Posterior vena cava (tissue), 2 donors: Measurements from ENCODE around the gene SUCLG1. TPM values are rescaled to one million over a fixed set of nuclear protein-coding genes. Genes with fewer than 3 reads are reported as not detected.

Experiments used
- DNase-seq: peaks from one replicate; pipeline ENCODE4 v3.0.0-alpha.2; 2020; ENCODE audit warnings: low spot score
- intact Hi-C, 2 donors: fragments of 100-400 bp; cut with DNase I; formaldehyde crosslinking; loops; one replicate each; pipeline versions ENCODE4 v1.14.1 to v1.14.2; 2022 to 2023
- total RNA-seq, 2 donors: library from RNA; stranded (reverse); fragmentation: NEBNext Ultra II Directional; extraction: Animal tissue kit (Norgen Biotek cat#: 25700); gene quantifications; one replicate each; pipeline ENCODE4 v1.2.1, GENCODE V29; 2021
- donor health status: DM: yes; HTN: yes; CAD: no.
- donor health status: DM: yes; HTN: yes; CAD: no.

The SUCLG1 gene
- total RNA-seq, 2 donors from 2014 or later, result 45.4 to 49.6 TPM

DNA sequence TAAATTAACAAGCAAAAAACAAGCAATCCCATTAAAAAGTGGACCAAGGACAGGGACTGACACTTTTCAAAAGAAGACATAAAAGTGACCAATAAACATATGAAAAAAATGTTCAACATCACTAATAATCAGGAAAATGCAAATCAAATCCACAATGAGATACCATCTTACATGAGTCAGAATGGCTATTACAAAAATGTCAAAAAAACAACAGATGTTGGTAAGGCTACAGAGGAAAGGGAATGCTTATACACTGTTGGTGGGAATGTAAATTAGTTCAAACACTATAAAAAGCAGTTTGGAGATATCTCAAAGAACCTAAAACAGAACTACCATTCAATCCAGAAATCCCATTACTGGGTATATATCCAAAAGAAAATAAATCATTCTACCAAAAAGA, 78.2 kb downstream of the SUCLG1 start:
- no peak for DNase-seq
- intact Hi-C loops, result no loop called here

DNA sequence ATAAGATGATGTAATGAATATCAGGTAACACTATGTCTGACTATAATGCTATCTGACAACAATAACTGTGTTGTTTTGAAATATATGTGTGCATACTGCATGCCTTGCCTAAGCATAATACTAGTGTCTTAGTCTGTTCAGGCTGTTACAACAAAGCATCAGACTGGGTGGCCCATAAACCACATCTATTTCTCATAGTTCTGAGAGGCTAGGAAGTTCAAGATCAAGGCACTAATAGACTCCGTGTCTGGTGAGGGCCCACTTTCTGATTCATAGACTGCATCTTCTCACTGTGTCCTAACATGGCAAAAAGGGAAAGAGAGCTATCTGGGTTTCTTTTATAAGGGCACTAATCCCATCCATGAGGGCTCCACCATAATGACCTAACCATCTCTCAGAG, 80.1 kb downstream of the SUCLG1 start:
- intact Hi-C loops, result no loop called here

DNA sequence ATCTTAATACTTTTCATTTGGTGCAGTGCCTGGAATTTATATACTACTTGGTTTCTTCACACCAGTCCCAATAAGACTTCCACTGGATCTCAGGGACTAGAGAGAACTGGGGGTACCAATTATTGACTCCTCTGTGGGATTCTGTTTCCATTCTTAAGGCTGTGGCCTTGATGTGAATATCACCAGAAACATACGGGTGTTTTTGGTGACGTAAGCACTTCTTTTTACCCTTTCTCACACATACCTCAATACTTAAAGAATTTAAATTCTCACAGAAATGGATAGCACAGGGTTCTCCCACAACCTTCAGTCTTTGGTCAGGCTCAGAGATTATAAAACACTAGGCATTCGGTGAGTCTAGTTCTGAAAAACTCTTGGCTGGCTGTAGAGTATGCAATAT, 84.1 kb downstream of the SUCLG1 start:
- intact Hi-C loops, result no loop called here
- DNase-seq, result no peak

More for the DNA sequence above, 80.1 kb downstream of the SUCLG1 start:
- no peak for DNase-seq

DNA sequence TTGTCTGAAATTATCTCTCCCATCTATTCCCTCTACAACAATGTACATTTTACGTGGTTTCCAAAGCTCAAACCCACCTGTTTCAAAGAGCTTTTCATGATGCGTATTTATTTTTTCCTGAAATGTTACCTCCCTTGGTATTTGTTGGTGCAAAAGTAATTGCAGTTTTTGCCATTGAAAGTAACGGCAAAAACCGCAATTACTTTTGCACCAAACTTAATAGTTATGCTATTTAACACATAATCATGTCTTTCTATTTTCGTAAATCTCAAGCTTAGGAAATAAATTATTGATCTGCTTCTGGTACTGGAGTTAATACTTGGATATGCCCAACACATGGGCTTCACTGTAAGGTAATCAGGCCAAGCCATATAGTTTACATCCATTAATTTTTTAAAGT, 85.2 kb downstream of the SUCLG1 start:
- intact Hi-C loops, result no loop called here
- DNase-seq, result no peak

Other genes starting within 250 kb of the SUCLG1 start
- gene DNAH6, start 57.2 kb upstream of the SUCLG1 start, total RNA-seq, result under 1 TPM; 0.24 to 0.46 TPM